GM18870 (cell line): ENCODE data around the gene TNNI3.

Experiments used
- ATAC-seq: cut with Tn5 transposase; IDR thresholded peaks from one replicate; pipeline ENCODE4 v1.9.1; 2021; ENCODE audit warnings: moderate library complexity; ENCODE audit not compliant: unreplicated experiment

TNNI3 gene

DNA sequence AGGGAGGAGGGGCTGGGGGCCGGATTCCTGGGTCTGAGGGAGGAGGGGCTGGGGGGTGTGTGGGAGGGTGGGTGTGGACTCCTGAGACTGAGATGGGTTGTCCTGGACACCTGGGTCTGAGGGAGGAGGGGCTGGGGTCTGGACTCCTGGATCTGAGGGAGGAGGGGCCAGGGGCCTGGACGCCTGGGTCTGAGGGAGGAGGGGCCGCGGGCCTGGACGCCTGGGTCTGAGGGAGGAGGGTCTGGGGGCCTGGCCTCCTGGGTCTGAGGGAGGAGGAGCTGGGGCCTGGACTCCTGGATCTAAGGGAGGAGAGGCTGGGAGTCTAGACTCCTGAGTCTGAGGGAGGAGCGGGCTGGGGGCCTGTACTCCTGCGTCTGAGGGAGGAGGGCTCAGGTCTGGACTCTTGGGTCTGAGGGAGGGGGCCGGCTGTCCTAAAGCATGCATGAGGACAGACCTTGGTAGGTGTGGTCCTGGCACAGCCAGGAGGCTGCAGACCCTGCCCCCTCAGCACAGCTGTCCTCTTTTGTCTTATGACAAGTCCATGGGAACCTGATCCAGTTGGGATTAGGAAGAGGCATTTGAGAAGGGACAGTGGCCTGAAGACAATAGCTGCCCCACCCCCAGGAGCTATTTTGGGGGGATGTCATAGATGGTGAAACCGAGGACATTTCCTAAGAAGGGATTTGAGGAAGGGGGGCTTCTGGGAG, 9.8 kb downstream of the TNNI3 start:
- ATAC-seq, result no peak

DNA sequence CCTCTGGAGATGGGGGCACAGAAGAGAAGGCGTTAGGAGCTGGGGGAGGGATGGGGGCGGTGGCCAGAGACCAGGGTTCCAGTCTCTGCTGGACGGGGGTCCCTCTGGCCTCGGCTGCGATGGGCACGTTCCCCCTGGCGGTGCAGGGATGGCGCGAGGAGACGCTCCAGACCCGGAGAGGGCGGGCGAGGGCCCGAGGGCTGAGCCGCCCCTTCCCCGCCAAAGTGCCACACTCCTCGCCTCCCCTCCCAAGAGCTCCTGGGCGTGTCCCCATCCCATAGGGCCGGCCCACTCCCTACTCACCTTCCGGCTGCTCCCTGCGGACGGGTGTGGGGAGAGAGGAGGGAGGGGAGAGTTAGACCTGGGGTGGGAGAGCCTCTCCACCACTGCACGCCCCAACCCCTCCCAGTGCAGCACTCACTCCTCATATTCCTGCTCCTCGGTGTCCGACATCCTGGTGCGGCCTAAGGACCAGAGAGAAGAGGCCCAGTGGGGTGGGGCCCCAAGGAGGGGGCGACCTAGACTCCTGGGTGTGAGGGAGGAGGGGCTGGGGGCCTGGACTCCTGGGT, 10.7 kb downstream of the TNNI3 start:
- no peak for ATAC-seq

GRCh38 chr19:55146078-55146704, 11.3 kb downstream of the TNNI3 start:
- ATAC-seq, result no peak

DNA sequence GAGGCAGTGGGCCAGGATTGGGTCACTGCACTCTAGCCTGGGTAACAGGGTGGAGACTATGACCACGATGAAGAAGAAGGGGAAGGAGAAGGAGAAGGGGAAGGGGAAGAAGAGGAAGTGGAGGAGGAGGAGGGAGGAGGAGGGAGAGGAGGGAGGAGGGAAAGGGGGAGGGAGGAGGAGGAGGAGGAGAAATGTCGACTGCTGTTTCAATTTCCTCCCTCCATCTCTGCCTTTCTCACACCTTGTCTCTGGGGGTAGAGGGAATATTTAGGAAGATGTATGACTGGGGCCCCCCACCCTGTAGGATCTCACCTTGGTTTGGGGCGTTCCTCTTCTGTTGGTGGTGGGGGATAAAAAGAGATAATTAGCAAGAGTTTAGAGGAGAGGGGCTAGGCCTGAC, 12.3 kb downstream of the TNNI3 start:
- ATAC-seq, result no peak

DNA sequence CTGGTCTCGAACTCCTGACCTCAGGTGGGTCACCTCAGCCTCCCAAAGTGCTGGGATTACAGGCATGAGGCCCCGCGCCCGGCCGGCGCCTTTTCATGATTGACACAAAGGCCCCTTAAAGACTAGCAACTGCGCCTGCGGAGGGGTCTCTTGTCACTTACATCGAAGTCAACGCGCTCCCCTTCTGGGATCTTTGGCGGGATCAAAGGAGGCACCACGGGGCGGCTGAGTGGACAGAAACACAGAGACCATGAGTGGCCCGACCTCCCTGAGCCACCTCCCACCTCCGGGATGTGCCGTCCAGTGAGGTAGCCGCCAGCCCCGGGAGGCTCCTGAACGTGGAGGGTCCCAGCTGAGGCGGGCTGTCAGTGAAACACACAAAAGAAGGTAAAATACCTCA, 15.8 kb downstream of the TNNI3 start:
- ATAC-seq, result no peak

GRCh38 chr19:55137915-55138314, 19.6 kb downstream of the TNNI3 start:
- no peak for ATAC-seq

DNA sequence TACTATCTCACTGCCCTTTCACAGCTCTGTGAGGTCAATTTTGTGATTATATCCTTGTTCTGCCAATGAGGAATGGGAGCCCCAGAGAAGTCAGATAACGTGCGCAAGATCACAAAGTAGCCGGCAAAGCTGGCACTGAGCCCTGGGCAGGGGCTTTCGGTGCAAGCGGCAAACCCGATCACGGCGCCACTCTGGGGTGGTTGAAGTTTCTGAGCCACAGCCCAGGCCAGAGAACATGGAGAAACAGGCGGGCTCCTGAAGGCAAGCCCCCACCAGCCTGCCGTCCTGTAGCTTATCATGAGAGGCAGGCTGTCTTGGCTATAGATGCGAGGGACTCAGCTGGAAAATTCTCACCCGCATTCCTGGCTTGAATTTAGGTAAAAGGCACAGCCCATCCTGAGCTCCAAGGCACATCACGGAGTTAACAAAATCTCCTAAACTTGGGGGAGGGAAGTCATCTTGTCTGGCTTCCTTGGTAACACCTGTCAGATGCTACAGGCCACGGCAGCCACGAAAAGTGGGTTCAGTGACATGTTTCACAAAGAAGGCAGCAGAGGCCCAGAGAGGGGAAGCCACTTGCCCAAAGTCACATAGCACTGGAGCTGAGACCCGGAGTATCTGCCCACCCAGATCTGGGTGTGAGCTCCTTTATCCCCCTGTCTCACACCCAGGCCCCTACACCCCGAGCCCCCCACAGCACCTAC, 21.0 kb downstream of the TNNI3 start:
- no peak for ATAC-seq

DNA sequence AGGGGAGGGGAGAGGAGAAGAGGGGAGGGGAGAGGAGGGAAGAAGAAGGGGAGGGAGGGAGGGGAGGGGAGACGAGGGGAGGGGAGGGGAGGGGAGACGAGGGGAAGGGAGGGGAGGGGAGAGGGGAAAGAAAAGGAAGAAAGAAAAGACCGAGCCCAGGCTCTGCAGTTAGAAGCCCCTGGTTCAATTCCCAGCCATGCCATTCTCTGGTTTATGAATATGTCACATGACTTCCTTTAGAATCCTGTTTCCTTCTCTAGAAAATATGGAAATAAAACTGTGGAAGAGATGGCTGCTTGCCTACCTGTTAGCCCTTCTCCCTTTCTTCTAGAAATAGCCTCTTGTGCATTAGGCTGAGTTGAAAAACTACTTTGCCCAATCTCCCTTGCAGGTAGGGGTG, 22.8 kb downstream of the TNNI3 start:
- ATAC-seq, result no peak

DNA sequence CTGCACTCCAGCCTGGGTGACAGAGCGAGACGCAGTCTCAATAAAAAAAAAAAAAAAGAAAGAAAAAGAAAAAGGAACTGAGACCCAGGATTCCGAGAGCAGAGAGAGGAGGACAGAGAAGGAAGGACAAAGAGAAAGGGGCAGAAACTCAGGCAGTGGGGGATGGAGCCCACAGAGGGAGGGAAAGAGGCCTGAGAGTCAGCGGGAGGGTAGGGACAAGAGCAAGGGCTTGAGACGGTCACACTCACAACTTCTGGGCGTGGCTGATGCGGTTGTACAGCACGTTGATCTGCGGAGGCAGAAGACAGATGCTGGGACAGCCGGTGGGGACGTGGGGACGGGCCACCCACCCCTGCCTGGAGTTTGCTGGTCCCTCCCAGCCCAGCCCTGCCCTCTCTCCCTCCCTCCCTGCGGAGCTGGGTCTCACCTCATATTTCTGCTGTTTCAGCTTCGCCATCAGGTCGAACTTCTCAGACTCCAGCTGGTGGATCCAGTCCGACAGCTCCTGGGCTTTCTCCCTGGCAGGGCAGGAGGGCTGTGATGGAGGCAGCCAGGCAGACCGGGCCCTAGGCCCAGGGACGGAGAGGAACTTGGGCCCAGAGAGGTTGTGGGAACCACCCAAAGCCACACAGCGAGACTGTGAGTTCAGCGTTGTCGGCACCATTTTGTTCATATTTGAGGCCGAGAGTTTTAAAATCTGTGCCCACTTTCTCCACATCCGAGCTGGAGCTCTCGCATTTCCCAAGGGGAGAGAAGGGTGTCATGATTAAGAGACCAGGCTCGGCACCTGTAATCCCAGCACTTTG, 23.7 kb downstream of the TNNI3 start:
- ATAC-seq, result no peak

GRCh38 chr19:55132453-55133129, 24.9 kb downstream of the TNNI3 start:
- no peak for ATAC-seq

- ATAC-seq, result no peak
Observed at GRCh38 chr19:55131421-55131820, 26.1 kb downstream of the TNNI3 start.

DNA sequence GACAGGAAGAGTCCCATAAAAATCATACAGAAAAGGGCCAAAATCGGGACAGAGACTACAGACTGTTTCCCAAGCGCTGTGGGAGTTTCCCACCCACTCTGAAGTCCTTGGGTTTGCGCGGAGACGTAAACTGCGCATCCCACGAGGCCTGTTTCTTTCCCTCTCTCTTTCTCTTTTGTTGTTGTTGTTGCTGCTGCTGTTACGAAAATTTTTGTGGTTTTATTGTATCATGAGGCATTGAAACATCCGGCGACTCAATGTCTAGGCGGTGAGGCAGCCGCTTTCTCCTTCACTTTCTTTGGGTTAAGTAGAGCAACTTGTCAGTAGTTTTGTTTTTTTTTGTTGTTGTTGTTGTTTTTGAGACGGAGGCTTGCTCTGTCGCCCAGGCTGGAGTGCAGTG, 38.5 kb downstream of the TNNI3 start:
- no peak for ATAC-seq

DNA sequence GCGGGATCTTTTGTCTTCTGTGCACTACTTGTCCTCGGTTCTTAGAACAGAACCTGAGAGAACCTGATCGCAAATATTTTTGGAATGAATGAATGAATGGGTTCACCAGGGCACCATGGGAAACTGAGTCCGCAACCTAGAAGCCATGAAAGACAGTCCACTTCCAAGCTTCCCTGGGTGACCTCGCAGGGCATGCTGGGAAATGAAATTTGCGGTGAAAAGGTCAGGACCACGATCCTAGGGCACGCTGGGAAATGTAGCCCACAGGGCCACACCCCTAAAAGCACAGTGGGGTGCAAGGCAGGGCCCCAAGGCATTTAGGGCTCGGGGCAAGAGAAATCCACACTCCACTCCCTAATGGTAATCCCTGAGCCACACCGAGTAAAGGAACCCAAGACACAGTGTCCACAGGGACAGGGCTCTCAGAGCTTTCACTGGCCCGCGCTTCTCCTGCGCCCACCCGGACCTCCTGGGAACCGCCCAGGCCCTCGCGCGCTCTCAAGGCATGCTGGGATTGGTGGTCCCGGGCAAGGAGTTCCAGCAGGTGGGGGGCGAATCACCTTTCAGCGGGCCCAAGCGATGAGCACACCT, 39.0 kb downstream of the TNNI3 start:
- ATAC-seq, result no peak

GRCh38 chr19:55117663-55118391, 39.7 kb downstream of the TNNI3 start:
- peak; percentile 82 for ATAC-seq

- ATAC-seq, result no peak
Observed at GRCh38 chr19:55116859-55117662, 40.5 kb downstream of the TNNI3 start, which contains the start of gene PPP1R12C. TSS of gene PPP1R12C (minus strand) at chr19:55117637. CDS start at chr19:55117543, 94 bp downstream.

GRCh38 chr19:55116232-55116858, 41.2 kb downstream of the TNNI3 start:
- ATAC-seq, result no peak

DNA sequence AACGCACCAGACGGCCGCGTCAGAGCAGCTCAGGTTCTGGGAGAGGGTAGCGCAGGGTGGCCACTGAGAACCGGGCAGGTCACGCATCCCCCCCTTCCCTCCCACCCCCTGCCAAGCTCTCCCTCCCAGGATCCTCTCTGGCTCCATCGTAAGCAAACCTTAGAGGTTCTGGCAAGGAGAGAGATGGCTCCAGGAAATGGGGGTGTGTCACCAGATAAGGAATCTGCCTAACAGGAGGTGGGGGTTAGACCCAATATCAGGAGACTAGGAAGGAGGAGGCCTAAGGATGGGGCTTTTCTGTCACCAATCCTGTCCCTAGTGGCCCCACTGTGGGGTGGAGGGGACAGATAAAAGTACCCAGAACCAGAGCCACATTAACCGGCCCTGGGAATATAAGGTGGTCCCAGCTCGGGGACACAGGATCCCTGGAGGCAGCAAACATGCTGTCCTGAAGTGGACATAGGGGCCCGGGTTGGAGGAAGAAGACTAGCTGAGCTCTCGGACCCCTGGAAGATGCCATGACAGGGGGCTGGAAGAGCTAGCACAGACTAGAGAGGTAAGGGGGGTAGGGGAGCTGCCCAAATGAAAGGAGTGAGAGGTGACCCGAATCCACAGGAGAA, 42.0 kb downstream of the TNNI3 start:
- ATAC-seq, result no peak
